ENCODE measurements around the gene MYH9.

Gene MYH9

GRCh38 chr22:36379593-36380361, 8.0 kb downstream of the MYH9 start:
- DNase-seq (ENCODE audit: low spot score) = no peak
- H3K4me3 ChIP-seq = peak overlapping the region; percentile 62

GRCh38 chr22:36378869-36379217, 8.9 kb downstream of the MYH9 start:
- TF ChIP-seq CTCF (IDR thresholded peaks at IDR 0.05) = no peak
- Histone ChIP-seq H3K4me3 (peak overlapping the region; percentile 46), H3K27ac (peak overlapping the region; percentile 98)
- DNase-seq (ENCODE audit: low spot score) = no peak

More at GRCh38 chr22:36379593-36380361, 8.0 kb downstream of the MYH9 start:
- TF ChIP-seq CTCF (IDR thresholded peaks at IDR 0.05) = no peak
- peak overlapping the region; percentile 98 for H3K27ac ChIP-seq

- peak overlapping the region; percentile 79 to 98 for H3K27ac ChIP-seq
- H3K4me3 ChIP-seq = peak overlapping the region; percentile 46
- DNase-seq (ENCODE audit: low spot score) = no peak
- TF ChIP-seq CTCF (IDR thresholded peaks at IDR 0.05) = no peak
Measured at GRCh38 chr22:36378080-36378868, 9.5 kb downstream of the MYH9 start.

- DNase-seq (ENCODE audit: low spot score) = no peak
- Histone ChIP-seq H3K4me3 (peak overlapping the region; percentile 20), H3K27ac (peak overlapping the region; percentile 79 to 98)
- TF ChIP-seq CTCF (IDR thresholded peaks at IDR 0.05) = no peak
Measured at GRCh38 chr22:36377022-36377631, 10.6 kb downstream of the MYH9 start.

GRCh38 chr22:36376265-36376664, 11.5 kb downstream of the MYH9 start:
- peak overlapping the region; percentile 79 to 98 for H3K27ac ChIP-seq
- peak overlapping the region; percentile 20 for H3K4me3 ChIP-seq
- DNase-seq (ENCODE audit: low spot score) = no peak

More at GRCh38 chr22:36376265-36376664, 11.5 kb downstream of the MYH9 start:
- no peak for TF ChIP-seq CTCF (IDR thresholded peaks at IDR 0.05)

Data from coronary artery (tissue), 2 donors.